ENCODE data around the gene SLC29A1.

GRCh38 chr6:44273617-44274016 is 50.2 kb downstream of the SLC29A1 start:
- TF ChIP-seq RFX5 (IDR thresholded peaks at IDR 0.05; ENCODE audit: low read depth, low read length) = no peak
- TF ChIP-seq ZBTB7A (IDR thresholded peaks at IDR 0.05; ENCODE audit: borderline replicate concordance, control insufficient read depth, low read depth, low read length) = no peak
- TF ChIP-seq CTBP1 (IDR thresholded peaks at IDR 0.05; ENCODE audit: borderline replicate concordance) = no peak
- TF ChIP-seq CBX8 (IDR thresholded peaks at IDR 0.05; ENCODE audit: borderline replicate concordance, extremely low read depth, low read depth, low read length, poor library complexity, severe bottlenecking) = no peak
- no peak for TF ChIP-seq GABPA (tag; conservative IDR thresholded peaks at IDR 0.05; ENCODE audit: low read depth)
- TF ChIP-seq RBBP5 (IDR thresholded peaks at IDR 0.05; ENCODE audit: borderline replicate concordance, insufficient read depth, low read length, poor library complexity, severe bottlenecking) = no peak
- no peak for TF ChIP-seq CTCF (IDR thresholded peaks at IDR 0.05 in 2 of 3, conservative IDR thresholded peaks at IDR 0.05 in 1 of 3; ENCODE audit: insufficient read depth in 2 of 3, low read depth in 1 of 3, low read length in 3 of 3)
- no peak for TF ChIP-seq ATF2 (CRISPR knock-in tag; IDR thresholded peaks at IDR 0.05)
- TF ChIP-seq SMARCE1 (IDR thresholded peaks at IDR 0.05) = no peak
